MCF 10A (cell line): ENCODE data around the gene CCN5. TPM values are rescaled to one million over a fixed set of nuclear protein-coding genes. Genes with fewer than 3 reads are reported as not detected.
A peak's percentile ranks its signal among the peaks of the same experiment; 100 is the strongest.
"Not testable (repeated sequence)": the region's sequence is repeated elsewhere in the genome, so short reads cannot be mapped to it uniquely, and the experiment has no call there.

Experiments
- Bru-seq: library from RNA; stranded (reverse); fragments of 400-500 nt; gene quantifications from one replicate; lab custom pipeline; 2021; lab: Mats Ljungman, UMichigan
- BruChase-seq, 2 experiments: library from RNA; stranded (reverse); fragments of 400-500 nt; gene quantifications; one replicate each; lab custom pipeline; 2021; lab: Mats Ljungman, UMichigan
- BruUV-seq: library from RNA; stranded (reverse); fragments of 400-500 nt; replicated peaks from 2 replicates; lab custom pipeline; 2021; lab: Mats Ljungman, UMichigan
- CTCF ChIA-PET: fragments of 300-600 bp; sonication (Branson Sonifier 250); formaldehyde crosslinking; extraction: SDS; loops from one replicate; lab custom pipeline; 2021; ENCODE audit warnings: antibody characterized with exemption, inconsistent platforms; lab: Yijun Ruan, JAX
- POLR2A ChIA-PET: fragments of 300-600, 350-650 bp; sonication (Branson Sonifier 250); formaldehyde crosslinking; extraction: SDS; loops from one replicate; lab custom pipeline; 2020; ENCODE audit warnings: antibody characterized with exemption, inconsistent platforms; lab: Yijun Ruan, JAX
- DNase-seq: peaks from one replicate; pipeline ENCODE4 v3.0.0-alpha.2; 2018; ENCODE audit not compliant: unreplicated experiment
- H3K27ac Mint-ChIP-seq: one replicate; pipeline ENCODE4 v1.8.0; 2022; ENCODE audit warnings: mild to moderate bottlenecking, low read depth, mixed read lengths; ENCODE audit not compliant: unreplicated experiment
- H3K27me3 Mint-ChIP-seq: one replicate; pipeline ENCODE4 v1.8.0; 2022; ENCODE audit warnings: mixed read lengths; ENCODE audit not compliant: insufficient read depth, unreplicated experiment
- H3K36me3 Mint-ChIP-seq: one replicate; pipeline ENCODE4 v1.8.0; 2022; ENCODE audit warnings: mild to moderate bottlenecking, moderate library complexity, mixed read lengths; ENCODE audit not compliant: insufficient read depth, unreplicated experiment
- H3K4me1 Mint-ChIP-seq: one replicate; pipeline ENCODE4 v1.8.0; 2022; ENCODE audit warnings: mixed read lengths; ENCODE audit not compliant: insufficient read depth, unreplicated experiment
- H3K4me3 Mint-ChIP-seq: one replicate; pipeline ENCODE4 v1.8.0; 2022; ENCODE audit warnings: mild to moderate bottlenecking, moderate library complexity, mixed read lengths; ENCODE audit not compliant: unreplicated experiment
- H3K9me3 Mint-ChIP-seq: one replicate; pipeline ENCODE4 v1.8.0; 2022; ENCODE audit warnings: mixed read lengths; ENCODE audit not compliant: unreplicated experiment
- intact Hi-C: fragments of 100-400 bp; cut with micrococcal nuclease; formaldehyde crosslinking; loops from 2 replicates; pipeline ENCODE4 v1.14.1; 2022
- long read RNA-seq: library from polyadenylated mRNA; stranded (forward); transcript quantifications from one replicate; pipeline ENCODE4 v2.0.0, GENCODE V29; 2022
- total RNA-seq: library from RNA; stranded (reverse); gene quantifications from 2 replicates; pipeline ENCODE4 v1.2.3, GENCODE V29; 2022
- TF ChIP-seq, protein P1 (sequence below): fragments of 200-600 bp; IDR thresholded peaks from one replicate; pipeline ENCODE4 v1.8.0; 2022; ENCODE audit warnings: antibody characterized with exemption, mild to moderate bottlenecking; ENCODE audit not compliant: unreplicated experiment

CCN5 gene, protein sequence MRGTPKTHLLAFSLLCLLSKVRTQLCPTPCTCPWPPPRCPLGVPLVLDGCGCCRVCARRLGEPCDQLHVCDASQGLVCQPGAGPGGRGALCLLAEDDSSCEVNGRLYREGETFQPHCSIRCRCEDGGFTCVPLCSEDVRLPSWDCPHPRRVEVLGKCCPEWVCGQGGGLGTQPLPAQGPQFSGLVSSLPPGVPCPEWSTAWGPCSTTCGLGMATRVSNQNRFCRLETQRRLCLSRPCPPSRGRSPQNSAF
- total RNA-seq (0.93 and 1.4 TPM in 2 replicates), Bru-seq, nascent RNA (percentile 21 among the genes with signal in this experiment), BruChase-seq, experiment 1, labeled RNA remaining after a 6-hour chase (percentile 7 among the genes with signal in this experiment), BruChase-seq, experiment 2, labeled RNA remaining after a 2-hour chase (percentile 19 among the genes with signal in this experiment)
- long read RNA-seq, partial matches to known transcripts: 0 of 4 reads
- long read RNA-seq, other reads (novel, unspliced or antisense): 3 of 4 reads

DNA sequence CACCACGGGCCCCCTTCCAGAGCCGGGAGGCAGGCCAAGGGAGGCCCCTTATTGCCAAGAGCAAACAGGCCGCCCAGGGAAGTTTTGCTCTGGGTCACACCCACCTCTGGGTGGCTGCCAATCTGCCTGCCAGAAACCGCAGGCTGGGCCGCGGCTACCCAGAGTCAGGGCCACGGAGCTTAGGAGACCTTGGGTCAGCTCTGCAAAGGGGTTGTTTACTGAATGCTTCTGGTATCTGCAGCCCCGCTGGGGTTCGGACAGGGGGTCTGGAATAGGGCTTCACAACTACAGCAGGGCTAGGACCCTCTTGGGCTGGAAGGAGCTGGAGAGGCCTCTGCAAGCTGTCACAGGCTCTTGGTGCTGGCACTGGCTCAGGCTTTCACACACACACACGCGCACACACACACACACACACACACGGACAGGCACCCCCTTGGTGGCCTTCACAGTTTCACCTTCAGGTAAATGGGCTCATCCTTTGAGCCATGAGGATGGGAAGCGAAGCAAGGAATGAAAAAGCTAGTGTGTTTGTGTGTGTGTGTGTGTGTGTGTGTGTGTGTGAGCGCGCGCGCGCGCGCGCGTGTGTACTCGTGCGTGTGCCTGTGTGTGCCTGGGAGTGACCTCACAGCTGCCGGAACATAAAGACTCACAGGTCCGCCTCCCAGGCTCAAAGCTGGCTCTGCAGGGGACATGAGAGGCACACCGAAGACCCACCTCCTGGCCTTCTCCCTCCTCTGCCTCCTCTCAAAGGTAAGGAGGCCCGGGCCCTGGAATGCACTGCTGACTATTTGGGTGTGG, at the start of gene CCN5:
Gene CCN5 (plus strand): TSS at position 669 of the 798 bp plus-strand sequence. CDS start 22 bp downstream, at position 691.
- ChIA-PET POLR2A (interaction anchor here (0.6 to 9.2 kb wide), 10 partner anchors 8 to 171 kb away, joined by 3 to 138 read pairs (median 4); partner anchors contain the start of gene YWHAB), CTCF (interaction anchor here (0.7 to 6.6 kb wide), 7 partner anchors 9 to 51 kb away, joined by 3 to 78 read pairs (median 4); no protein-coding TSS in a partner anchor)
- Mint-ChIP-seq H3K4me1 (peaks cover 34% of the 10 kb centered on the region), H3K27ac (peak within 1 kb of the TSS; percentile 73), H3K4me3 (peak within 1 kb of the TSS; percentile 24), H3K27me3 (no peaks in the 10 kb centered on the region), H3K36me3 (peaks cover 15% of the 10 kb centered on the region), H3K9me3 (no peaks in the 10 kb centered on the region)
- intact Hi-C loops: no loop called here
- BruUV-seq: no TSS peak
- peak; percentile 94 for DNase-seq
- TF ChIP-seq, protein P1, sequence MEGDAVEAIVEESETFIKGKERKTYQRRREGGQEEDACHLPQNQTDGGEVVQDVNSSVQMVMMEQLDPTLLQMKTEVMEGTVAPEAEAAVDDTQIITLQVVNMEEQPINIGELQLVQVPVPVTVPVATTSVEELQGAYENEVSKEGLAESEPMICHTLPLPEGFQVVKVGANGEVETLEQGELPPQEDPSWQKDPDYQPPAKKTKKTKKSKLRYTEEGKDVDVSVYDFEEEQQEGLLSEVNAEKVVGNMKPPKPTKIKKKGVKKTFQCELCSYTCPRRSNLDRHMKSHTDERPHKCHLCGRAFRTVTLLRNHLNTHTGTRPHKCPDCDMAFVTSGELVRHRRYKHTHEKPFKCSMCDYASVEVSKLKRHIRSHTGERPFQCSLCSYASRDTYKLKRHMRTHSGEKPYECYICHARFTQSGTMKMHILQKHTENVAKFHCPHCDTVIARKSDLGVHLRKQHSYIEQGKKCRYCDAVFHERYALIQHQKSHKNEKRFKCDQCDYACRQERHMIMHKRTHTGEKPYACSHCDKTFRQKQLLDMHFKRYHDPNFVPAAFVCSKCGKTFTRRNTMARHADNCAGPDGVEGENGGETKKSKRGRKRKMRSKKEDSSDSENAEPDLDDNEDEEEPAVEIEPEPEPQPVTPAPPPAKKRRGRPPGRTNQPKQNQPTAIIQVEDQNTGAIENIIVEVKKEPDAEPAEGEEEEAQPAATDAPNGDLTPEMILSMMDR: no peak

DNA sequence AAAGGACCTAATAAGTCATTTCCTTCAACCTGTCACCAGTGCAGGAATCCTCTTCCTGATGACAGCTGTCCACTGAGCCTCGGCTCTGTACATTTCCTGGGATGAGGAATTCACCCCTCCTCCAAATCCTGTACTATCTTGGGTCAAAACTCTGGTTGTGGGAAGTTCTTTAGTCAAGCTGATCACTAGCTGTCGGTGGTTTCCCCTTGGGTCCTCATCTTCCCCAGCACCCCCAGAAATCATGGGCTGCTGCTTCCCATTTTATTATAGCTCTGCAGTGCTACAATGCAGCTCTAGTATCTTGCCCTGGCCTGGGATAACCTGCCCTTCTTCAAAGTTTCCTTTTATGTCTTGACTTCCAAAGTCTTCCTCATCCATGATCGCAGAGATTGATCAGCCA, 49.1 kb upstream of the CCN5 start:
- no peak overlapping the region for H3K4me3 Mint-ChIP-seq
- intact Hi-C loops: no loop called here
- TF ChIP-seq, protein P1: no peak
- no TSS peak for BruUV-seq
- H3K4me1 Mint-ChIP-seq: peaks cover 8% of the 10 kb centered on the region
- no peaks in the 10 kb centered on the region for H3K36me3 Mint-ChIP-seq
- H3K27me3 Mint-ChIP-seq: no peaks in the 10 kb centered on the region
- no peak overlapping the region for H3K27ac Mint-ChIP-seq
- ChIA-PET POLR2A (interaction anchor here (0.8 to 2.6 kb wide), 4 partner anchors 13 to 63 kb away, joined by 3 to 6 read pairs (median 3); partner anchors contain the start of gene ADA), CTCF (interaction anchor here (0.6 to 1.8 kb wide), 5 partner anchors 17 to 201 kb away, joined by 3 to 9 read pairs (median 3); no protein-coding TSS in a partner anchor)
- H3K9me3 Mint-ChIP-seq: no peaks in the 10 kb centered on the region
- DNase-seq: no peak

DNA sequence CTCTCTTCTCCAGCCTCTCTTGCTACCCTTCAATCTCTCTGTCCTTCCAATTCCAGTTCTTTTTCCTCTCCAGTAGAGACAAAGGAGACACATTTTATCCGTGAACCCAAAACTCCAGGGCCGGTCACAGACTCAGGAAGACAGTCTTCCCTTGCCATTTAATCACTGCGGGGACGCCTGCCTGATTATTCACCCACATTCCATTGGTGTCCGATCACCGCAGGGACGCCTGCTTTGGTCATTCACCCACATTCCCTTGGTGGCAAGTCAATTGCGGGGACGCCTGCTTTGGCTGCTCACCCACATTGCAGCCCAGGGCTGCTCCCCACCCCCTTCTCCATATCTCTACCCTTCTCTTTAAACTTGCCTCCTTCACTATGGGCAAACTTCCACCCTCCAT, 44.3 kb upstream of the CCN5 start:
- H3K27ac Mint-ChIP-seq, H3K4me3 Mint-ChIP-seq, CTCF ChIA-PET, H3K27me3 Mint-ChIP-seq, DNase-seq, intact Hi-C loops, H3K36me3 Mint-ChIP-seq, H3K9me3 Mint-ChIP-seq, BruUV-seq, POLR2A ChIA-PET: not testable (repeated sequence)
- H3K4me1 Mint-ChIP-seq: peaks cover 11% of the 10 kb centered on the region

DNA sequence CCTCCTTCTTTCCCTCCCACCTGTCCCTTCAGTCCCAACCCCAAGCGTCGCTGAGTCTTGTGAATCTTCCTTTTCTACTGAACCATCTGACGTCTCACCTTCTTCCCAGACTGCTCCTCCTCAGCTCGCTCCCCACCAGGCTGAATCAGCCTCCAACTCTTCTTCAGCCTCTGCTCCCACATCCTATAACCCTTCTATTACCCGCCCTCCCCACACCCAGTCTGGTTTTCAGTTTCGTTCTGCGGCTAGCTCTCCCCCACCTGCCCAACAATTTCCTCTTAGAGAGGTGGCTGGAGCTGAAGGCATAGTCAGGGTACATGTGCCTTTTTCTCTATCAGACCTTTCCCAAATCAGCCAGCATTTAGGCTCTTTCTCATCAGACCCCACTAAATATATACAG, 43.6 kb upstream of the CCN5 start:
- H3K36me3 Mint-ChIP-seq: not testable (repeated sequence)

DNA sequence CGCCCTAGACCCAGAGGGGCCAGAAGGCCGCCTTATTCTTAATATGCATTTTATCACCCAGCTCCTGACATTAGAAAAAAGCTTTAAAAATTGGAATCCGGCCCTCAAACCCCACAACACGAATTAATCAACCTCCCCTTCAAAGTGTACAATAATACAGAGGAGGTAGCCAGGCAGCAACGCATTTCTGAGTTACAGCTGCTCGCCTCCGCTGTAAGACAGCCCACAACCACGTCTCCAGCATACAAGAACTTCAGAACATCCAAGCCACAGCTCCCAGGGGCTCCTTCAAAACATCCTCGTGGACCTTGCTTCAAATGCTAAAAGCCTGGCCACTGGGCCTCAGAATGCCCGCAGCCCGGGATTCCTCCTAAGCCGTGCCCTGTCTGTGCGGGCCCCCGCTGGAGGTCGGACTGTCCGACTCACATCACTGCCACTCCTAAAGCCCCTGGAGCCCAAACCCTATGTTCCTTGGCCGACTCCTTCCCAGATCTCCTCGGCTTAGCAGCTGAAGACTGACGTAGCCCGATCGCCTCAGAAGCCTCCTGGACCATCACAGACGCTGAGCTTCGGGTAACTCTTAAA, 42.8 kb upstream of the CCN5 start:
- H3K4me1 Mint-ChIP-seq: peaks cover 11% of the 10 kb centered on the region
- CTCF ChIA-PET: interaction anchor here (0.7 to 3.5 kb wide), 4 partner anchors 11 to 178 kb away, joined by 3 to 18 read pairs (median 3); no protein-coding TSS in a partner anchor
- intact Hi-C loops, POLR2A ChIA-PET, H3K9me3 Mint-ChIP-seq, DNase-seq, H3K4me3 Mint-ChIP-seq, H3K36me3 Mint-ChIP-seq, BruUV-seq, H3K27me3 Mint-ChIP-seq, H3K27ac Mint-ChIP-seq: not testable (repeated sequence)

More for the DNA sequence above, 43.6 kb upstream of the CCN5 start:
- CTCF ChIA-PET: interaction anchor here (0.5 to 3.5 kb wide), 4 partner anchors 12 to 169 kb away, joined by 3 to 18 read pairs (median 3); no protein-coding TSS in a partner anchor
- H3K27ac Mint-ChIP-seq, H3K27me3 Mint-ChIP-seq, H3K4me3 Mint-ChIP-seq, intact Hi-C loops, H3K9me3 Mint-ChIP-seq, BruUV-seq, DNase-seq, POLR2A ChIA-PET: not testable (repeated sequence)
- peaks cover 11% of the 10 kb centered on the region for H3K4me1 Mint-ChIP-seq
